GM12878 (cell line): ENCODE results near the gene SRGAP2C. TPM values are rescaled to one million over a fixed set of nuclear protein-coding genes. Genes with fewer than 3 reads are reported as not detected.
"Not testable (repeated sequence)": the region's sequence is repeated elsewhere in the genome, so short reads cannot be mapped to it uniquely, and the experiment has no call there.

Source experiments
- ATAC-seq: fragments of 200-7000 bp; cut with Tn5 transposase; 3 replicates; pipeline ENCODE4 v1.9.1; 2020; ENCODE audit warnings: mild to moderate bottlenecking, moderate library complexity
- BruUV-seq: library from RNA; stranded (reverse); fragments of 400-500 nt; replicated peaks from 2 replicates; lab custom pipeline; 2021; lab: Mats Ljungman, UMichigan
- CTCF ChIA-PET: fragments of 300-600 bp; sonication (Branson Sonifier 250); formaldehyde crosslinking; extraction: SDS; loops from one replicate; lab custom pipeline; 2021; ENCODE audit warnings: inconsistent platforms; lab: Yijun Ruan, JAX
- POLR2A ChIA-PET: fragments of 350-600 bp; formaldehyde crosslinking; extraction: SDS; loops from one replicate; lab custom pipeline; 2021; ENCODE audit warnings: inconsistent platforms; lab: Charles Lee
- RAD21 ChIA-PET: fragments of 300-600 bp; sonication (Branson Sonifier 250); formaldehyde crosslinking; loops from one replicate; lab custom pipeline; 2023; ENCODE audit warnings: antibody characterized with exemption; ENCODE audit not compliant: unreplicated experiment; lab: Charles Lee
- SMC1A ChIA-PET: fragments of 300-600 bp; sonication (Branson Sonifier 250); formaldehyde crosslinking; loops from one replicate; lab custom pipeline; 2023; ENCODE audit not compliant: unreplicated experiment, uncharacterized antibody; lab: Charles Lee
- DNase-seq: peaks from one replicate; pipeline ENCODE4 v3.0.0-alpha.2; 2011; ENCODE audit warnings: low read depth, low spot score
- FAIRE-seq: peaks from 3 replicates; lab custom pipeline; 2011; peaks lifted over from hg19 to GRCh38; lab: Jason Lieb, UNC
- H2AFZ ChIP-seq: 2 replicates; pipeline ENCODE4 v1.6.0; 2011; ENCODE audit warnings: low read depth, low read length, control low read depth; ENCODE audit not compliant: control insufficient read depth
- H3K27ac ChIP-seq: 2 replicates; pipeline ENCODE4 v1.5.1; 2011; ENCODE audit warnings: control low read depth; ENCODE audit not compliant: control insufficient read depth, insufficient read depth
- H3K27me3 ChIP-seq, 2 experiments: replicated peaks in 1 of 2; 2 replicates each; pipeline versions ENCODE4 v1.6.0 to v1.6.1; 2011; ENCODE audit warnings: low read length in 1 of 2; ENCODE audit not compliant: control insufficient read depth in 2 of 2, insufficient read depth in 2 of 2
- H3K36me3 ChIP-seq, 2 experiments: 2 replicates each; pipeline ENCODE4 v1.5.1; 2011; ENCODE audit warnings: low read length in 1 of 2; ENCODE audit not compliant: control insufficient read depth in 2 of 2, insufficient read depth in 2 of 2
- H3K4me1 ChIP-seq: 2 replicates; pipeline ENCODE4 v1.6.1; 2011; ENCODE audit warnings: mild to moderate bottlenecking, low read length, moderate library complexity, mixed read lengths; ENCODE audit not compliant: control insufficient read depth, insufficient read depth
- H3K4me2 ChIP-seq: 2 replicates; pipeline ENCODE4 v1.6.0; 2011; ENCODE audit warnings: control low read depth; ENCODE audit not compliant: control insufficient read depth, insufficient read depth
- H3K4me3 ChIP-seq: fragments of 200-600 bp; sonication (generic); 2 replicates; pipeline ENCODE4 v1.5.1; 2016
- H3K79me2 ChIP-seq: 2 replicates; pipeline ENCODE4 v1.6.0; 2011; ENCODE audit warnings: low read length; ENCODE audit not compliant: control insufficient read depth, insufficient read depth
- H3K9ac ChIP-seq: 2 replicates; pipeline ENCODE4 v1.8.0; 2011; ENCODE audit warnings: low read length, control low read depth, mixed read lengths; ENCODE audit not compliant: control insufficient read depth, insufficient read depth
- H3K9me3 ChIP-seq: replicated peaks from 3 replicates; pipeline ENCODE4 v1.5.1; 2011; ENCODE audit warnings: mild to moderate bottlenecking, low read length; ENCODE audit not compliant: control insufficient read depth, insufficient read depth
- H4K20me1 ChIP-seq: 2 replicates; pipeline ENCODE4 v1.6.0; 2011; ENCODE audit not compliant: control insufficient read depth, insufficient read depth
- WGBS: methylation state at CpG from one replicate; pipeline ENCODE4 v1.1.6; 2016; ENCODE audit warnings: low lambda C conversion rate; ENCODE audit not compliant: insufficient replicate concordance, insufficient coverage; ENCODE audit errors: missing lambda C conversion rate; 5-methylcytosine and 5-hydroxymethylcytosine counted together
- in situ Hi-C: fragments of 300-500 bp; cut with MboI; formaldehyde crosslinking; loops from 9 replicates; pipeline ENCODE4 v1.14.3; 2018; ENCODE audit warnings: mixed read lengths
- intact Hi-C: fragments of 100-400 bp; cut with micrococcal nuclease; formaldehyde crosslinking; loops from one replicate; pipeline ENCODE4 v1.14.2; 2022; ENCODE audit not compliant: unreplicated experiment
- polyA plus RNA-seq, 11 experiments: library from polyadenylated mRNA; depleted of rRNA in 4 of 11; unstranded in 6 of 11; stranded (reverse) in 5 of 11; fragments of >200 nt; fragmentation: Nextera tagmentation in 4 of 11; fragmentation: Illumina TruSeq in 1 of 11; extraction: Ambion mirVana in 4 of 11; extraction: Trizol in 1 of 11; gene quantifications; 1 replicate in 1 of 11; 2 replicates in 10 of 11; pipeline versions ENCODE4 v1.2.1 to v1.2.3, GENCODE V29; 2011 to 2016; ENCODE audit warnings: inconsistent platforms in 2 of 11, missing spikeins in 2 of 11, low read depth in 1 of 11
- total RNA-seq, 4 experiments: library from RNA; depleted of rRNA in 3 of 4; stranded (reverse); fragments of >200 nt in 3 of 4; fragmentation: Illumina TruSeq in 1 of 4; extraction: Trizol in 1 of 4; gene quantifications; 2 replicates each; pipeline versions ENCODE4 v1.2.1 to v1.2.3, GENCODE V29; 2013 to 2021

Gene SRGAP2C
- total and polyA plus RNA-seq, 10 of the 15 experiments (the other 5 are each of a cell fraction or from before 2014, with no cell fraction given) = 0.82 to 7.6 (median 2.3) TPM

- CTCF ChIA-PET, H3K4me3 ChIP-seq, H3K9ac ChIP-seq, RAD21 ChIA-PET, ATAC-seq, FAIRE-seq, H3K27me3 ChIP-seq, DNase-seq, BruUV-seq, intact Hi-C loops, in situ Hi-C loops, H3K4me1 ChIP-seq, H4K20me1 ChIP-seq, POLR2A ChIA-PET, SMC1A ChIA-PET, H3K79me2 ChIP-seq, H3K9me3 ChIP-seq, H3K4me2 ChIP-seq, H2AFZ ChIP-seq, H3K27ac ChIP-seq, H3K36me3 ChIP-seq: not testable (repeated sequence)
Observed at GRCh38 chr1:121315509-121315908, 130.7 kb downstream of the SRGAP2C start.

- H3K4me3 ChIP-seq, H2AFZ ChIP-seq, SMC1A ChIA-PET, H3K9me3 ChIP-seq, H3K9ac ChIP-seq, H3K27ac ChIP-seq, POLR2A ChIA-PET, ATAC-seq, in situ Hi-C loops, H3K36me3 ChIP-seq, CTCF ChIA-PET, H3K79me2 ChIP-seq, DNase-seq, H4K20me1 ChIP-seq, H3K27me3 ChIP-seq, BruUV-seq, FAIRE-seq, RAD21 ChIA-PET, intact Hi-C loops, H3K4me2 ChIP-seq, H3K4me1 ChIP-seq: not testable (repeated sequence)
- no CpG with 5 or more reads among the region's 3 CpGs for WGBS
Observed at GRCh38 chr1:121316081-121316480, 131.3 kb downstream of the SRGAP2C start.

- not testable (repeated sequence) for ATAC-seq
Observed at GRCh38 chr1:121317491-121318468, 133.0 kb downstream of the SRGAP2C start.

GRCh38 chr1:121318687-121319086 lies 133.9 kb downstream of the SRGAP2C start:
- FAIRE-seq, in situ Hi-C loops, CTCF ChIA-PET, SMC1A ChIA-PET, H3K4me1 ChIP-seq, H3K79me2 ChIP-seq, H4K20me1 ChIP-seq, BruUV-seq, H3K4me2 ChIP-seq, intact Hi-C loops, H3K27me3 ChIP-seq, H3K27ac ChIP-seq, H2AFZ ChIP-seq, H3K4me3 ChIP-seq, RAD21 ChIA-PET, POLR2A ChIA-PET, DNase-seq, H3K9ac ChIP-seq, H3K36me3 ChIP-seq, H3K9me3 ChIP-seq, ATAC-seq: not testable (repeated sequence)
- WGBS = 29% methylated on average over 1 of the region's 2 CpGs

More at GRCh38 chr1:121317491-121318468, 133.0 kb downstream of the SRGAP2C start:
- RAD21 ChIA-PET, H4K20me1 ChIP-seq, FAIRE-seq, CTCF ChIA-PET, H2AFZ ChIP-seq, POLR2A ChIA-PET, H3K4me1 ChIP-seq, DNase-seq, H3K4me3 ChIP-seq, H3K4me2 ChIP-seq, H3K9ac ChIP-seq, H3K27ac ChIP-seq, in situ Hi-C loops, H3K36me3 ChIP-seq, H3K27me3 ChIP-seq, SMC1A ChIA-PET, intact Hi-C loops, H3K79me2 ChIP-seq, H3K9me3 ChIP-seq, BruUV-seq: not testable (repeated sequence)
- no CpG with 5 or more reads among the region's 11 CpGs for WGBS
